Heart right ventricle (tissue), 16 donors: ENCODE results near the gene NRBP1. TPM values are rescaled to one million over a fixed set of nuclear protein-coding genes. Genes with fewer than 3 reads are reported as not detected.

Experiments
- ATAC-seq, 8 donors: fragments of 200-7000 bp; cut with Tn5 transposase; one replicate each; pipeline ENCODE4 v1.9.1; 2020; ENCODE audit warnings: mild to moderate bottlenecking in 8 of 8, moderate library complexity in 8 of 8, moderate number of reproducible peaks in 1 of 8
- DNase-seq, 2 donors: peaks; one replicate each; pipeline ENCODE4 v3.0.0-alpha.2; 2020
- H3K27ac ChIP-seq, 10 donors: fragments of 200-600 bp; sonication (generic) in 2 of 10; one replicate each; pipeline versions ENCODE4 v1.5.0 to v1.8.0; 2020 to 2022; ENCODE audit warnings: mild to moderate bottlenecking in 3 of 10
- H3K27me3 ChIP-seq, 7 donors: fragments of 200-600 bp; one replicate each; pipeline ENCODE4 v1.8.0; 2021 to 2022; ENCODE audit warnings: mild to moderate bottlenecking in 2 of 7
- H3K36me3 ChIP-seq, 9 donors: fragments of 200-600 bp; sonication (generic) in 1 of 9; one replicate each; pipeline versions ENCODE4 v1.5.0 to v1.8.0; 2020 to 2022; ENCODE audit warnings: mild to moderate bottlenecking in 2 of 9
- H3K4me1 ChIP-seq, 9 donors: fragments of 200-600 bp; sonication (generic) in 1 of 9; one replicate each; pipeline versions ENCODE4 v1.5.0 to v1.8.0; 2020 to 2022; ENCODE audit warnings: mild to moderate bottlenecking in 4 of 9
- H3K4me3 ChIP-seq, 10 donors: fragments of 200-600 bp; sonication (generic) in 2 of 10; one replicate each; pipeline versions ENCODE4 v1.5.0 to v1.8.0; 2020 to 2022; ENCODE audit warnings: mild to moderate bottlenecking in 7 of 10, moderate library complexity in 2 of 10
- H3K9me3 ChIP-seq, 11 donors: fragments of 200-600 bp in 10 of 11; sonication (generic) in 2 of 11; one replicate each; pipeline versions ENCODE4 v1.5.0 to v1.8.0; 2013 to 2022; ENCODE audit warnings: mild to moderate bottlenecking in 2 of 11, control low read depth in 1 of 11, moderate library complexity in 1 of 11
- CTCF ChIP-seq, 9 donors: fragments of 200-600 bp; sonication (generic) in 2 of 9; IDR thresholded peaks; one replicate each; pipeline versions ENCODE4 v1.5.0 to v1.8.0; 2021 to 2022; ENCODE audit warnings: antibody characterized with exemption in 9 of 9, mild to moderate bottlenecking in 5 of 9, moderate library complexity in 1 of 9
- WGBS, 2 donors: extraction: QIAGEN DNeasy Blood & Tissue Kit; methylation state at CpG; one replicate each; pipeline ENCODE4 v1.1.7; 2013; ENCODE audit warnings: inconsistent platforms in 1 of 2; 5-methylcytosine and 5-hydroxymethylcytosine counted together
- intact Hi-C, 10 donors: fragments of 100-400 bp; cut with DNase I; formaldehyde crosslinking; loops; one replicate each; pipeline versions ENCODE4 v1.11.1 to v1.14.2; 2022
- long read RNA-seq, 3 donors: library from polyadenylated mRNA; unstranded; transcript quantifications; one replicate each; pipeline ENCODE4 v2.0.0, GENCODE V29; 2020 to 2021
- polyA plus RNA-seq, 2 donors: library from polyadenylated mRNA; stranded (reverse); fragments of 200-250 nt; gene quantifications; one replicate each; pipeline ENCODE4 v1.2.3, GENCODE V29; 2013
- total RNA-seq, 10 donors: library from RNA; stranded (reverse); fragmentation: NEBNext Ultra II Directional in 3 of 10; extraction: Animal tissue kit (Norgen Biotek cat#: 25700) in 3 of 10; gene quantifications; one replicate each; pipeline versions ENCODE4 v1.2.1 to v1.2.4, GENCODE V29; 2021 to 2023
- donor health status: Arrhythmogenic right ventricular cardiomyopathy.
- donor health status: ischemic (EF 13 %, LVEDD 7.1; RV severe dilation, severe dysfunction).
- donor health status: healthy with polysubstance abuse.
- donor health status: DM: no; HTN: yes; CAD: no.
- donor health status: DM: no; HTN: no; CAD: no.
- donor health status: ischemic (EF 25% LVEDD 6.9; RV normal size, moderate dysfunction).
- donor health status: ischemic (EF 25% LVEDD 5.7; RV mildly dilated, moderate dysfunction).
- donor health status: healthy.
- donor health status: DM: yes; HTN: yes; CAD: no.
- donor health status: Ischemic cardiomyopathy.
- donor health status: ischemic (EF 35%, LVEDD 5.7; RV mildly dilated, moderate dysfunction).
- donor health status: nonischemic (EF 11% LVEDD 7.7; RV severe dilation, severe dysfunction).
- donor health status: DM: yes; HTN: yes; CAD: no.
- donor health status: PGD.
- donor health status: ischemic (EF 29% LVEDD 5.4; RV normal size, mild dysfunction).
- donor health status: nonischemic (EF 23%, LVEDD 6.1; RV moderate dilation, normal function).

NRBP1 gene
- total RNA-seq (10 to 100 TPM; 47.6 to 69.7 (median 59.2) TPM), polyA plus RNA-seq (10 to 100 TPM; 25.5 to 97.4 TPM)
- long read RNA-seq, donor 1, partial matches to known transcripts = 52 of 55 reads
- long read RNA-seq, donor 1, other reads (novel, unspliced or antisense) = 1 of 55 reads
- long read RNA-seq, donor 2, transcript NRBP1-203 (18 exons, 2,163 nt) = major isoform, 8 of 75 reads
- long read RNA-seq, donor 2, partial matches to known transcripts = 53 of 75 reads
- long read RNA-seq, donor 2, other reads (novel, unspliced or antisense) = 14 of 75 reads
- long read RNA-seq, donor 3, transcript NRBP1-203 (18 exons, 2,163 nt) = major isoform, 23 of 309 reads
- long read RNA-seq, donor 3, partial matches to known transcripts = 266 of 309 reads
- long read RNA-seq, donor 3, other reads (novel, unspliced or antisense) = 18 of 309 reads

- H3K9me3 ChIP-seq = no peaks in the 10 kb centered on the region
- DNase-seq (peak; percentile 93 to 96), ATAC-seq (peak; percentile 96 to 98 (median 98))
- peak within 1 kb of the TSS; percentile 74 to 100 (median 99) for H3K4me3 ChIP-seq
- peaks cover 10 to 48% (median 36%) of the 10 kb centered on the region in 9 donors for H3K4me1 ChIP-seq
- no peaks in the 10 kb centered on the region for H3K27me3 ChIP-seq
- peaks cover 0 to 13% (median 2%) of the 10 kb centered on the region in 9 donors for H3K36me3 ChIP-seq
- WGBS, 2 donors = 0 to 1% methylated on average over 66 to 75 of the region's 75 CpGs
- intact Hi-C loops = loop anchor here in 5 of 10 donors (1.0 to 10.0 kb wide), 6 partner anchors 19 to 156 kb away; partner anchors contain the start of genes PPM1G (in 4 of the 5), EIF2B4 (in 1 of the 5), IFT172 (in 1 of the 5) and SNX17 (in 1 of the 5)
- peak within 1 kb of the TSS; percentile 93 to 100 (median 99) for H3K27ac ChIP-seq
- TF ChIP-seq CTCF (IDR thresholded peaks at IDR 0.05) = no peak
Observed at GRCh38 chr2:27428213-27428977, at the start of gene NRBP1. Gene NRBP1, plus strand, starts transcription at chr2:27428631. Its CDS starts 4,643 bp downstream, at chr2:27433274.

GRCh38 chr2:27378809-27379290 is 49.6 kb upstream of the NRBP1 start:
- Histone ChIP-seq H3K27ac (peak overlapping the region in 1 of 10 donors; percentile 81), H3K9me3 (no peaks in the 10 kb centered on the region), H3K4me1 (peaks cover 5 to 33% (median 17%) of the 10 kb centered on the region in 9 donors), H3K36me3 (peaks cover 0 to 79% (median 52%) of the 10 kb centered on the region in 9 donors), H3K4me3 (peak overlapping the region in 1 of 10 donors; percentile 70), H3K27me3 (no peaks in the 10 kb centered on the region)
- DNase-seq (no peak), ATAC-seq (peak in 1 of 8 donors; percentile 15)
- 74 to 85% methylated on average over 8 to 9 of the region's 9 CpGs for WGBS, 2 donors
- intact Hi-C loops = loop anchor here in 1 of 10 donors (10.0 kb wide), 1 partner anchor 604 kb away; no protein-coding TSS in a partner anchor
- no peak for TF ChIP-seq CTCF (IDR thresholded peaks at IDR 0.05)

- ATAC-seq (no peak), DNase-seq (no peak)
- H3K9me3 ChIP-seq = no peaks in the 10 kb centered on the region
- intact Hi-C loops = loop anchor here in 1 of 10 donors (10.0 kb wide), 1 partner anchor 605 kb away; no protein-coding TSS in a partner anchor
- H3K36me3 ChIP-seq = peaks cover 0 to 79% (median 52%) of the 10 kb centered on the region in 9 donors
- H3K4me1 ChIP-seq = peaks cover 5 to 33% (median 17%) of the 10 kb centered on the region in 9 donors
- H3K27me3 ChIP-seq = no peaks in the 10 kb centered on the region
- 89 to 91% methylated on average over 2 of the region's 2 CpGs for WGBS, 2 donors
- peak overlapping the region in 7 of 10 donors; percentile 81 to 93 (median 90) for H3K27ac ChIP-seq
- peak overlapping the region in 8 of 10 donors; percentile 47 to 72 (median 67) for H3K4me3 ChIP-seq
- no peak for TF ChIP-seq CTCF (IDR thresholded peaks at IDR 0.05)
Observed at GRCh38 chr2:27379383-27379835, 49.0 kb upstream of the NRBP1 start.
